ENCODE results near the gene C3orf80. TPM values are rescaled to one million over a fixed set of nuclear protein-coding genes. Genes with fewer than 3 reads are reported as not detected.

The C3orf80 gene
- total RNA-seq, 4 donors from 2014 or later = 0.40 to 3.7 (median 1.8) TPM

DNA sequence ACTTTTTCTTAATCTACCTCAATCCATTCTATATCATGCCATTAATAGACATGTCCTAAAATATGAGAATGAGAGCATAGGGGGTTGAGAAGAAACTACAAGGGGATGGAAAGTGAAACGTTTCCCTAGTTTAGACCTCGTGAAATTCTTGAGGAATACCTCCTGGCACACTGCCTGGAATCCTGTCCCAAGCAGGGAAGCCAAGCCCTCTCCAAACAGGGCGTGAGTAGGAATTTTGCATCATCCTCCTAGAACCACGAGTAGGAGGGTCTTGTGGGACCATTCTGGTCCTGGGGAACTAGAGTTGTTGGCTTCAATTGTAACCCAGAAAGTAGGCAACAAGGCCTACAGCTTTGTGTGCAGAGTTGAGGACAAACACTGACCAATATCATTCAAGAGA, 19.6 kb upstream of the C3orf80 start:
- Histone ChIP-seq H3K4me1 (no peaks in the 10 kb centered on the region), H3K27ac (no peak overlapping the region), H3K4me3 (no peak overlapping the region), H3K27me3 (no peaks in the 10 kb centered on the region), H3K36me3 (no peaks in the 10 kb centered on the region), H3K9me3 (no peaks in the 10 kb centered on the region)
- 33 to 52% methylated on average over 2 to 4 of the region's 4 CpGs for WGBS, 2 donors (ENCODE audit: low coverage in 1 of 2)
- DNase-seq = no peak
- TF ChIP-seq CTCF (IDR thresholded peaks at IDR 0.05) (no peak), POLR2A (IDR thresholded peaks at IDR 0.05) (no peak), POLR2AphosphoS5 (IDR thresholded peaks at IDR 0.05) (no peak), EP300 (IDR thresholded peaks at IDR 0.05; ENCODE audit: low read depth) (no peak)
- in situ Hi-C loops (cut with MboI; ENCODE audit: low pct_ligation_motif_present in 1 of 4, low pct_unique_long_range_greater_than_20kb in 1 of 4, low sequenced_read_pairs in 3 of 4) (no loop called here), intact Hi-C loops (cut with DNase I; ENCODE audit: low total_unique reads) (no loop called here)

DNA sequence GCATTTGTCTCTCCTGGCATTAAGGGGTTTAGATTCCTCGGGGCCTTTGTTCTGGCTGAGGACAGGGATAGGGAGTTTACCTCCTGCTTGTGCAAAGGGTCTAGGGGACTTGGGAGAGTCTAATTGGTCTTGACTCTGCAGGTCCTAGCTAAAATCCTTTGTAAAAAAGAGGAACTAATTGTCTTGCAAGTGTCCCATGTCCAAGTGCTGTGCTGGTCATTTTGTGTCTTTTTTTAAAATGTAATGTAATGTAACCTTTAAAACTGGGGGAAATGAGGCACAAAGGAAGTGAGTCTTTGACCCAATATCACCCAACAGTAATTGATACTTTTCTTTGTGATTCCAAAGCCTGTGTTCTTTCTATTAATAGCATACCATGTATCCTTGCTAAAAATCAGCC, 14.9 kb upstream of the C3orf80 start:
- intact Hi-C loops (cut with DNase I; ENCODE audit: low total_unique reads) (no loop called here), in situ Hi-C loops (cut with MboI; ENCODE audit: low pct_ligation_motif_present in 1 of 4, low pct_unique_long_range_greater_than_20kb in 1 of 4, low sequenced_read_pairs in 3 of 4) (no loop called here)
- no peak for DNase-seq
- Histone ChIP-seq H3K4me1 (no peaks in the 10 kb centered on the region), H3K9me3 (no peaks in the 10 kb centered on the region), H3K27ac (no peak overlapping the region), H3K36me3 (no peaks in the 10 kb centered on the region), H3K4me3 (no peak overlapping the region), H3K27me3 (no peaks in the 10 kb centered on the region)
- TF ChIP-seq POLR2AphosphoS5 (IDR thresholded peaks at IDR 0.05) (no peak), EP300 (IDR thresholded peaks at IDR 0.05; ENCODE audit: low read depth) (no peak), POLR2A (IDR thresholded peaks at IDR 0.05) (no peak), CTCF (IDR thresholded peaks at IDR 0.05) (no peak)
- 95 to 100% methylated on average over 1 of the region's 1 CpG for WGBS, 2 donors (ENCODE audit: low coverage in 1 of 2)

- Histone ChIP-seq H3K27ac (no peak overlapping the region), H3K4me3 (no peak overlapping the region), H3K27me3 (no peaks in the 10 kb centered on the region), H3K4me1 (no peaks in the 10 kb centered on the region), H3K9me3 (no peaks in the 10 kb centered on the region), H3K36me3 (no peaks in the 10 kb centered on the region)
- in situ Hi-C loops (cut with MboI; ENCODE audit: low pct_ligation_motif_present in 1 of 4, low pct_unique_long_range_greater_than_20kb in 1 of 4, low sequenced_read_pairs in 3 of 4) (no loop called here), intact Hi-C loops (cut with DNase I; ENCODE audit: low total_unique reads) (no loop called here)
- no peak for TF ChIP-seq POLR2AphosphoS5 (IDR thresholded peaks at IDR 0.05)
- TF ChIP-seq POLR2A (IDR thresholded peaks at IDR 0.05) = no peak
- no peak for TF ChIP-seq EP300 (IDR thresholded peaks at IDR 0.05; ENCODE audit: low read depth)
- TF ChIP-seq CTCF (IDR thresholded peaks at IDR 0.05) = no peak
- WGBS, 2 donors (ENCODE audit: low coverage in 1 of 2) = 74% methylated on average over 1 of the region's 1 CpG; no CpG with 5 or more reads in 1 of the 2 donors
- DNase-seq = no peak
These were observed 14.4 kb upstream of the C3orf80 start for GRCh38 chr3:160210799-160211221.

- Histone ChIP-seq H3K27ac (no peak overlapping the region), H3K4me1 (no peaks in the 10 kb centered on the region), H3K27me3 (no peaks in the 10 kb centered on the region), H3K4me3 (no peak overlapping the region), H3K36me3 (no peaks in the 10 kb centered on the region), H3K9me3 (no peaks in the 10 kb centered on the region)
- in situ Hi-C loops (cut with MboI; ENCODE audit: low pct_ligation_motif_present in 1 of 4, low pct_unique_long_range_greater_than_20kb in 1 of 4, low sequenced_read_pairs in 3 of 4) = no loop called here
- intact Hi-C loops (cut with DNase I; ENCODE audit: low total_unique reads) = no loop called here
- no peak for DNase-seq
- 80 to 81% methylated on average over 1 of the region's 1 CpG for WGBS, 2 donors (ENCODE audit: low coverage in 1 of 2)
- no peak for TF ChIP-seq POLR2AphosphoS5 (IDR thresholded peaks at IDR 0.05)
- no peak for TF ChIP-seq POLR2A (IDR thresholded peaks at IDR 0.05)
- no peak for TF ChIP-seq CTCF (IDR thresholded peaks at IDR 0.05)
- no peak for TF ChIP-seq EP300 (IDR thresholded peaks at IDR 0.05; ENCODE audit: low read depth)
These were observed 12.0 kb upstream of the C3orf80 start for GRCh38 chr3:160213191-160213590.
